Nephron progenitor cell (in vitro differentiated cells): ENCODE results near the gene SOCS3.
A peak's percentile ranks its signal among the peaks of the same experiment; 100 is the strongest.

ENCODE experiments used
- DNase-seq: peaks from one replicate; pipeline ENCODE4 v3.0.0; 2021
- H3K27ac Mint-ChIP-seq: 2 replicates; pipeline ENCODE4 v1.8.0; 2021; ENCODE audit warnings: mild to moderate bottlenecking, moderate library complexity, mixed read lengths
- H3K27me3 Mint-ChIP-seq: 2 replicates; pipeline ENCODE4 v1.8.0; 2021; ENCODE audit warnings: mild to moderate bottlenecking, low read depth, mixed read lengths; ENCODE audit not compliant: poor library complexity
- H3K36me3 Mint-ChIP-seq: 2 replicates; pipeline ENCODE4 v1.8.0; 2021; ENCODE audit warnings: low read depth, mixed read lengths
- H3K4me1 Mint-ChIP-seq: 2 replicates; pipeline ENCODE4 v1.8.0; 2021; ENCODE audit warnings: mixed read lengths
- H3K4me3 Mint-ChIP-seq: 2 replicates; pipeline ENCODE4 v1.8.0; 2021; ENCODE audit warnings: mild to moderate bottlenecking, moderate library complexity, mixed read lengths
- H3K9me3 Mint-ChIP-seq: 2 replicates; pipeline ENCODE4 v1.8.0; 2021; ENCODE audit warnings: mild to moderate bottlenecking, moderate library complexity, mixed read lengths
- TF ChIP-seq, protein P1 (sequence below): fragments of 200-600 bp; sonication (generic); IDR thresholded peaks from 2 replicates; pipeline ENCODE4 v1.5.0; 2021; ENCODE audit warnings: antibody characterized with exemption

Gene SOCS3

DNA sequence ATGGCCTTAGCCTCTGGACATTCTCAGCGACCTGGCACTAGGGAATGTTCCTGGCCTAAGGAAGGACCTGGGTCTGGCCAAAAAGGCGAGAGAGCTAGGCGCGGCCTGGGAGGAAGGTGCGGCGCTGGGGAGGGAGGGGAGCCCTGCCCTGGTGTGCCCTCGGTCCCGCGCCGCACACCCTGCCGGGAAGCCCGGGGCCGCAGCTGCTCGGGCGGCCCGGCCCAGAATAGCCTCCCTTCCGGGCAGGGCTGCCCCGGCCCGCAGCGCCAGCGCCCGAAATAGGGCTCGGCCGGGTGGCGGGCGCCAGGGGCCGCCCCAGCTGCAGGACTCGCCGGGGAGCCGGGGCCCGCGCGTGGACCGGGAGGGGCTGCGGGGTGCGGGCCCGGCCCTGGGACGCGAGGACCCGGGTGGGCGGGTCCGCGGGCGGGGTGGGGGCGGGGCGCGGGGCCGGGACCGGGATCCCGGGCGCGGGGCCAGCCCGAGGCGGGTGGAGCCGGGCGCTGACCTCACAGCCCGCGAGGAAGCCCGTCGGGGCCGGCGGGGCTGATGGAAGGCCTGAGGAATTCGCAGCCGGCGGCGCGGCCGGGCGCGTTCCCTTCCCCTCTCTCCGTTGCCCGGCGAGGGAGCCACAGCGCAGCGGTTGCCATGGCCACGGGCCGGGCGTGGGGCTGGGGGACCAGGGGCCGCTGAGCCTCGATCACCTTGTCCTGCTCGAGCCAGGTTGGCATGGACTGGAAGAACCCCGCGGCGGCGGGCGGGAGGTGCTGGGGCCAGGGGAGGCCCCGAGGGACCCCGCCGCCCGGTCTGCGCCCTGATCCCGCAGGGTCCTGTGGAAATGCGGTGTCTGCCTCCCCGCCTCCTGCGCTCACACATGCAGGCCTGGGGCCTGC, 18.1 kb downstream of the SOCS3 start:
- Mint-ChIP-seq H3K27me3 (peaks cover 40% of the 10 kb centered on the region), H3K4me1 (peaks cover 40% of the 10 kb centered on the region), H3K27ac (no peak overlapping the region), H3K4me3 (peak overlapping the region; percentile 57), H3K9me3 (no peaks in the 10 kb centered on the region), H3K36me3 (no peaks in the 10 kb centered on the region)
- DNase-seq, result peak; percentile 83
- TF ChIP-seq, protein P1, sequence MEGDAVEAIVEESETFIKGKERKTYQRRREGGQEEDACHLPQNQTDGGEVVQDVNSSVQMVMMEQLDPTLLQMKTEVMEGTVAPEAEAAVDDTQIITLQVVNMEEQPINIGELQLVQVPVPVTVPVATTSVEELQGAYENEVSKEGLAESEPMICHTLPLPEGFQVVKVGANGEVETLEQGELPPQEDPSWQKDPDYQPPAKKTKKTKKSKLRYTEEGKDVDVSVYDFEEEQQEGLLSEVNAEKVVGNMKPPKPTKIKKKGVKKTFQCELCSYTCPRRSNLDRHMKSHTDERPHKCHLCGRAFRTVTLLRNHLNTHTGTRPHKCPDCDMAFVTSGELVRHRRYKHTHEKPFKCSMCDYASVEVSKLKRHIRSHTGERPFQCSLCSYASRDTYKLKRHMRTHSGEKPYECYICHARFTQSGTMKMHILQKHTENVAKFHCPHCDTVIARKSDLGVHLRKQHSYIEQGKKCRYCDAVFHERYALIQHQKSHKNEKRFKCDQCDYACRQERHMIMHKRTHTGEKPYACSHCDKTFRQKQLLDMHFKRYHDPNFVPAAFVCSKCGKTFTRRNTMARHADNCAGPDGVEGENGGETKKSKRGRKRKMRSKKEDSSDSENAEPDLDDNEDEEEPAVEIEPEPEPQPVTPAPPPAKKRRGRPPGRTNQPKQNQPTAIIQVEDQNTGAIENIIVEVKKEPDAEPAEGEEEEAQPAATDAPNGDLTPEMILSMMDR, result no peak

DNA sequence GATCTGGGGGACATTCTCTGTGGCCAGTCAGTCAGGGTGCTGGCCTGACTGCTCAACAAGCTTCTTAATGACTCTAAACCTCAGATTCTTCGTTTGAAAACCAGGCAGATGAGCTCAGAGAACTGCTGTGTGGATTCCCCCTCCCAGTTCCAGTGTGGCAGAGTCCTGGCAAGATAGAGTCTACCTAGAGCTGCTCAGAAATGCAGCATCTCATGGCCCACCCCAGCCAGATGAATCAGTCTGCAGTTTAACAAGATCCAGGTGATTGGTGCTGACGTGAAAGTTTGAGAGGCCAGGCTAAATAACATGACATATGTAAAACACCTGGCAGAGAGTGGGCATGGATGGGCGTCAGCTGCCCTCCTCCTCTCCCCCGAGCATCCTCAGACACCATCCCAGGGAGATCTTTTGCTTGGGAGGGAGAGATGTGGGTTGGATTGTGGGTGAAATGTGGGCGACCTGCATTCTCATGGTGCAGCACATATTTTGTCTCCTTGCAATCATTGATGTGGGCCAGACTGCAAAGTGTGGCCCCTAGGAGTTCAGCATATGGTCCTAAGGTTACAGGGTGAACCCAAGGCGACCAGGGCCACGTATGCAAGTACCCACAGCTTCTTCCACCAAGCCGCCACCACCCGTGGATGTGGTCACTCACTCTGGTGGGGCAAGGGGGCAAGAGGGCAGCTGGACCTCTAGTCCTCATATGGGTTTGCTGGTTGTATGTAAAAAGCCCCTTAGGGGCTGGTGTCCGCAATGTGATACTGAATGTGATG, 19.5 kb downstream of the SOCS3 start:
- no peak for DNase-seq
- Mint-ChIP-seq H3K9me3 (no peaks in the 10 kb centered on the region), H3K36me3 (no peaks in the 10 kb centered on the region), H3K27me3 (peaks cover 39% of the 10 kb centered on the region), H3K4me1 (peaks cover 41% of the 10 kb centered on the region), H3K4me3 (peak overlapping the region; percentile 57), H3K27ac (no peak overlapping the region)
- TF ChIP-seq, protein P1, result no peak

DNA sequence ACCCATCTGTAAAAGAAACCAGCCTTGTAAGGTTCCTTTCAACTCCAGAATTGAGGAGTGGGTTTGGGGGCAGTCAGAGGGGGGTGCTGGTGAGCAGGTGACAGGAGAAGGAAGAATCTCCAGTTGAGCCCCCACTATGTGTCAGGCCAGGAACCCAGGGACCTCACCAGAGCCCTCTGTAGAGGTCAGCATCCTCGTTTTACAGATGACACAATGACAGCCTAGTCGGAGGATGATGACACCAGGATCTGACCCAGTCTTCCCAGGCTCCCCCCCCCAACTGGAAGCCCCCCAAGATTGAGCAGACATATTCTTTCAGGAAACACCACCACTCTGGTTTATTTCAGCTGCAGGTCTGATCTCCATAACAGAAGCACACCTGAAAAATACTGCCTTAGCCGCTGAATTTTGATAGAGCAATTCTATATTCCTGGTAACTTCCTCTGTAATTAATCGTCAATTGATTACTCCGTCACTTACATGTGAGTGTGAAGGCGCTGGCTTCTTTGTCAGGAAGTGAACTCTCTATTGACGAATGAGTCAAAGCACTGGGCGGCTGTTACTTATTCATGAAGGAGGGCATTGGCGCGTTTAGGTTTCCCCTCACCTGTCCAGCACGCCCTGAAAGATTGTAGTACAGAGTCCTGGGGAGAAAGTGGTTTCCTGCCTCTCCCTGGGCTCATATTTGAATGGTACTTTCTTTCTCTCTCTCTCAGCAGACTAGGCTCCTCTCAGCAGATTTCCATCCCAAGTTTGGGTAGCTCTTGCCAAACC, 21.2 kb downstream of the SOCS3 start:
- no peak for DNase-seq
- peaks cover 49% of the 10 kb centered on the region for H3K4me1 Mint-ChIP-seq
- no peaks in the 10 kb centered on the region for H3K36me3 Mint-ChIP-seq
- TF ChIP-seq, protein P1, result no peak
- H3K27ac Mint-ChIP-seq, result no peak overlapping the region
- no peak overlapping the region for H3K4me3 Mint-ChIP-seq
- H3K27me3 Mint-ChIP-seq, result peaks cover 38% of the 10 kb centered on the region
- H3K9me3 Mint-ChIP-seq, result no peaks in the 10 kb centered on the region

DNA sequence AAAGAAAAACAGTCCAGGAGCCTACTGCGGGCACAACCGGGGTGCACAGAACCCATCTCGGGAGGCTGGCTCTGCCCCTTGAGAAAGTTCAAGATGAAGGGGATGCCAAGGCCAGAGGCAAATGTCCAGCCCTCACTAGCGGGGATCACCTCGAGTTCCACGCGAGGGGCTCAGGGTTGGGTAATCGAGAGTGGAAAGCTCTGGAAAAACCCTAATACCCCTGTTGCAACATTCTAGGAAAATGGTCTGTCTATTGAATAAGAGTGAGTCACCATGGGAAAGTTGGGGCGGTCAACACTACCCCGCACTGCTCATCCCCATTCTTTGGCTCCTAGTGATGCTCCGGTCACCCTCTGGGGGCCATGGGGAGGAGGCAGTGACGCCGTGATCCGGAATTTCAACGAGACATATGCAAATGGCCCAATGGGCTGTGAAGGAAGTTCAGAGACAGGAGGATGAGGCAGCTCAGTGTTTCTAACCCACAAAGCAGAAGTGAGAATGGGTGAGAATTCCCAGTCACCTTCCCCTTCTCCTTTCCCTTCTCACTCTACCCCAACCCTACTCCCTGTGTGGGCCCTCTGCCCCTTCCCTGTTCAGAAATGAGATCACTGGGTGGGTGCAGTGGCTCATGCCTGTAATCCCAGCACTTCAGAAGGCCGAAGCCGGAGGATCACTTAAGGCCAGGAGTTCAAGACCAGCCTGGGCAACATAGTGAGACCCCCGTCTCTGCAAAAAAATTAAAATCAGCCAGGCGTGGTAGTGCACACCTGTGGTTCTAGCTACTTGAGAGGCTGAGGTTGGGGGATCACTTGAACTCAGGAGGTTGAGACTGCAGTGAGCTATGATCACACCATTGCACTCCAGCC, 22.4 kb downstream of the SOCS3 start:
- peaks cover 30% of the 10 kb centered on the region for H3K27me3 Mint-ChIP-seq
- TF ChIP-seq, protein P1, result no peak
- H3K9me3 Mint-ChIP-seq, result no peaks in the 10 kb centered on the region
- H3K36me3 Mint-ChIP-seq, result no peaks in the 10 kb centered on the region
- no peak for DNase-seq
- no peak overlapping the region for H3K27ac Mint-ChIP-seq
- H3K4me3 Mint-ChIP-seq, result no peak overlapping the region
- H3K4me1 Mint-ChIP-seq, result peaks cover 47% of the 10 kb centered on the region

DNA sequence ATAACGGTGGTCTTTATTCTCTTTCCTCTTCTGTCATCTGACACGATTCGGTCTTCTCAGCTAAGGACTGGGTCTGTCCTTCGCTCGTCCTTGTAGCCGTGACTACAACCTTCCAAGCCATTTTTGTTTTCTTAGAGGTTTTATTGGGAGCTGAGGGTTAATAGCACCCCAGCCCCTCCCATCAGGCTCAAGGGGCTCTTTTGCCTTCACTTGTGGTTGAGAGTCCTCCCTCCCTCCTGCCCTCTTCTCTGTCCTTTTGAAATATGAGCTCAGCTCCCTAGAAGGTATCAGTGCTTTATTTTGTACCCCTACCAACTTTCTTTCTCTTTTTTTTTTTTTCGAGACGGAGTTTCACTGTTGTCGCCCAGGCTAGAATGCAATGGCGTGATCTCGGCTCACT, 24.7 kb downstream of the SOCS3 start:
- Mint-ChIP-seq H3K9me3 (peaks cover 3% of the 10 kb centered on the region), H3K4me3 (peak overlapping the region; percentile 39), H3K27ac (no peak overlapping the region), H3K27me3 (peaks cover 19% of the 10 kb centered on the region), H3K4me1 (peaks cover 56% of the 10 kb centered on the region), H3K36me3 (no peaks in the 10 kb centered on the region)
- no peak for DNase-seq
- TF ChIP-seq, protein P1, result no peak
